ENCODE results near the gene MAPRE3.
A peak's percentile ranks its signal among the peaks of the same experiment; 100 is the strongest.
"Not testable (repeated sequence)": the region's sequence is repeated elsewhere in the genome, so short reads cannot be mapped to it uniquely, and the experiment has no call there.

MAPRE3 gene

DNA sequence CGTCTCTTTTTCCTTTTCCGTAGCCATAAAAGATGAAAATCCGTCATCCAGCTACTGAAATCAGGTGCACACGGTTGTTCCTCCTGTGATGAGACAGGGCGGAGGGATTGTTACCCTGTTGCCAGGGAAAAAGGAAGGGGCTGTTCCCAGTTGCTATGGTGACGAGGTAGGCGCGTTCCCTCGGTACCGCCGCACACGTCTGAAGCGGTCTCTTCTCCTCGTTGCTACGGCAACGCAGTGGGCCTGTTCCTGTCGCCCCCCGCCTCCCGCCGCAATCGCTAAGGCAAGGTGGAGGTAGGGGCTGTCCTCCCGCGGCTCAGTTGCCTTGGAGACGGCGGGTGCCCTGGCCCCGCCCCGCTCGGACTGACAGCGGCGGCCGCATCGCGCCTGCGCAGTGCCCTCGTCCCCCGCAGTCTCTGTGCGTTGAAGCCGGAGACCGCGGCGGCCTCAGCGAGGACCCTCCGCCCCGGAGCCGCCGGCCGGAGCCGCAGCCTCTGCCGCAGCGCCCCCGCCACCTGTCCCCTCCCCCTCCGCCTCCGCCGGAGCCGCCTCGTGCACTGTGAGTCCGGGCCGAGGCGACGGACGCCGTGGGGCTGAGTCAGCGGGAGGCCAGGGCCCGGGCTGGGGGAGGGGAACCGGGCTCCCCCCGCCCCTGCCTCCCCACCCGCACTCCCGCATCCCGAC lies at the start of gene MAPRE3:
Gene MAPRE3, plus strand, starts transcription at position 394 of the 684 bp plus-strand sequence. CDS start 51,582 bp downstream, outside the sequence.
- DNase-seq (ENCODE audit: low read depth in 2 of 2), result peak; percentile 16 to 22

DNA sequence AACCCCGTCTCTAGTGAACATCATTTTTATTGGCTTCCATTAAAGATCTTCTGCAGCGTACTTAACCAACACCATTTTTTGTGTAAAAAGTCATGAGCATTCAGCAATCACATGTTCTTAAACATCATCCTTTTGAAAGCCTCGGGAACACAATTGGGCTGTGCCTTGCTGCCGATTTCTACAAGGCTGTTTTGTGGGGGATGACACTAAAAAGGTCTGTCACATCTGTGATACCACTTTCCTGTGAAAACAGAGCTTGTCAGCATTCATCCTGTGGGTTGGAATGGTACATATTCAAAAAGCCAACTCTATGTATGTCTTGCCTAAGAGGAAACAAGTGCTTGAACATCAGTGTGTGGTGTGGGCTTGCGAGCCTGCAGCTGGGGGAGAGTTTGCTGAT lies 49.1 kb upstream of the MAPRE3 start:
- DNase-seq (ENCODE audit: low read depth in 2 of 2), result no peak

DNA sequence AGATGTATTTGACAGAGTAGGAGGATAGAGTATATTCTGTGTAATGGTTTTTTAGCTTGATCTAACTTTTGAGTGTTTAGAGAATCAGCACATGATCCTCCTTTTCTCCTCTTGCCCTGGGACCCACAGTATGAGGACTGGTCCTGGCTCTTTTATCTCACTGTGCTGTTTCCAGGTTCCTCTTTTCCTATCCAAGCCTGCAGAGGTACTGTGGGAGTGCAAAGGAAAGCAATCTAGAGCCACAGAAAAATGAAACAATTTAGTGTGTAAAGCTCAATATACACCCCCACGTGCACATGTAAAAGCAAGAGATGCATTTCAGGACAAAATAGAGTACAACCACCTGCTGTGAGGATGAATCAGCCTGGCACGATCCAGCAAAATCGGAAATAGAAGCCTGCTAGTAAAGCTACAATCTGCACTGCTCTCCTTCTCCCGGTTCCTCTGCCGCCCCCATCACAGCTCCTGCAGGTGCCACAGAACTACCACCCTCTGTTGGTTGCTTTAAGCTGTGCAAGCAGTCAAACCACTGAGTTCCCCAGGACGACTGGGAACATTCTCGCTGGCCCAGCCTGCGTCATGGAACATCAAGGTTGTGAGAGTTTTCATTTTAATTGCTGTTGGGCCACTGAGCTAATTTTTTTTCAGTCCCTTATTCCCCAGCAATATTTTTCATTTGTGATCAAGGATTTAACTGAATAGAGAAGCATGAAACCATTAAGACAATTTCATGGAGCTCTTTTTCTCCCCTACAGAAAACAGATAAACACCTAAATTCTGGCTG lies 47.8 kb upstream of the MAPRE3 start:
- DNase-seq (ENCODE audit: low read depth in 2 of 2), result no peak

DNA sequence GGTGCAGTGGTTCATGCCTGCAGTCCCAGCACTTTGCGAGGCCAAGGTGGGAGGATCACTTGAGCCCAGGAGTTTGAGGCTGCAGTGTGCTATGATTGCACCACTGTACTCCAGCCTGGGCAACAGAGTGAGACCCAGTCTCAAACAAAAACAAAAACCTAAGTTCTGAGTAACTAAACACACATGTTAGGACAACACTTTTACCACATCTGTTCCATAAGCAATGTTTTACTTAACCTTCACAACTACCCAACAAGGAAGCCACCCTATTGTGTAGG lies 47.3 kb upstream of the MAPRE3 start:
- DNase-seq (ENCODE audit: low read depth in 2 of 2), result not testable (repeated sequence)

DNA sequence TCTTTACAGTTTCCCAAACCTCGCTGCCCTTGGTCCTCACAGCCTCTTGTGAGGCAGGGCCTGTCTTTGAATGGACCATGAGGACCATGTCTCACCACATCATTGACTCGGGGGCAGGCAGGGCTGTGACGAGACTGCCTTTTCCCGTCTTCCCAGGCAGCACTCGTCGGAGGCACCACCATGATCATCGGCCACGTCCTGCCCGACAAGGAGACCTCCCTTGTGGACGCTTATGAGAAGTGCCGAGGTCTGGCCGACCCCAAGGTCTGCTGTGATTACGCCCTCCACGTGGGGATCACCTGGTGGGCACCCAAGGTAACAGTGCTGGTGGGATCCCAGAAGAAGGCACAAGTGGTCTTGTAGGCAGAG lies 45.7 kb upstream of the MAPRE3 start:
- no peak for DNase-seq (ENCODE audit: low read depth in 2 of 2)

DNA sequence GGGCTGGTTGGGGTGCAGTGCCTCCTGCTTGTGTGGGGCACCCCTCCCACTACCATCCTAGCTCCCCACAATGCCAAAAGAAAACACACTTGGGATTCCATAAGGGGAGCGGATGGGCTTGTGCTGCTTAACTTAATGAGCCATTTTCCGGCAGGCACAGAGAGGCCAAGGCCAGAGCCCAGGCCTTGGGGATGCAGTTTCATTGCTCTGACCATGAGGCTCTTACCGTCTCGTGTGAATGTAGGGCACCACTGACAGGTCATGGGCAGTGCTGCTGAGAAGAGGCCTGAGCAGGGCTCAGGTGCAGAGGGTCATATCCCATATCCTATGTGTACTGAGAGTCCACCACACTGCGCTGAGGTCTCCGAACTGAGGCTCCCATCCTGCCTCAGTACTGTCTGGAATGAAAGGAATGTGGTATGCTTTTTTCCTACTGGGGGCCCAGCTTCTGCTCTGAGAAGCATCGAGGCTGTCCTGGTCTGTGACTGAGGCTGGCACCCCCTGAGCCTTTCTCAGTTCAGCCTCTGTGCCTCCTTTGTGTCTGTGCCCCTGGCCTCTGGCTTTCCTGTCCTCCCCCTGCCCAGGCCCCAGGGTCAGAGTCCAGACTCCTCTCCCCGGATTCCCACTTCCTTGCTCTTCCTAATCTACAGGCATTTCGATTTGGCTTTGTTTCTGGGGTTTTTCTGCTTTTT lies 45.2 kb upstream of the MAPRE3 start:
- DNase-seq (ENCODE audit: low read depth in 2 of 2), result no peak

DNA sequence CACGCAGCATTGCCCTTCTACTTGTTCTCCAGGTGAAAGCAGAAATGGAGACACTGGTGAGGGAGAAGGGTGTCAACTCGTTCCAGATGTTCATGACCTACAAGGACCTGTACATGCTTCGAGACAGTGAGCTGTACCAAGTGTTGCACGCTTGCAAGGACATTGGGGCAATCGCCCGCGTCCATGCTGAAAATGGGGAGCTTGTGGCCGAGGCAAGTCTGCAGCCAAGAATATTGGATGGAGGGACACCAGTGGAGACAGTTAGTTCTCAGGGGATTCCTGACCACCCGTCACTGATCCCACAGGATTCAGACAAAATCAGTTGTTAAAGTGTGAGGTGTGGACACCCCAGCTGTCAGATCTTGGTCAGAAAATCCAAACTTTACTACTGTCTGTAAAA lies 43.2 kb upstream of the MAPRE3 start:
- no peak for DNase-seq (ENCODE audit: low read depth in 2 of 2)

DNA sequence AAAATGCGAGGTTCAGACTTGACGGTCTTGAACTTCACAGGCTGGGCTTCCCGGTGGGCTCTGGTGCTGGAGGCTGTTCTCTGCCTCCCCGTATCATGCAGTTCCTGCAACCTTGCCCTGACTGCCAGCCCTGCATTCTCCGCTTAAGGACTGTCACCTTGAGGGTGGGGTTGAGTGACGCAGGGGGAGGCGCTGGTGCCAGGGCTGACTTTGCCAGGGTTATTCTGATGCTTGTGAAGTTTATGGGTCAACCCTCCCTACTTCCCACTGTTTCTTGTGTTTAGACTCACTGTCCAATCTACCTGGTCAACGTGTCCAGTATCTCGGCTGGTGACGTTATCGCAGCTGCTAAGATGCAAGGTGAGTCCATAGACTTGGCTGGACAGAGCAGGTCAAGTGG lies 37.5 kb upstream of the MAPRE3 start:
- DNase-seq (ENCODE audit: low read depth in 2 of 2), result no peak

DNA sequence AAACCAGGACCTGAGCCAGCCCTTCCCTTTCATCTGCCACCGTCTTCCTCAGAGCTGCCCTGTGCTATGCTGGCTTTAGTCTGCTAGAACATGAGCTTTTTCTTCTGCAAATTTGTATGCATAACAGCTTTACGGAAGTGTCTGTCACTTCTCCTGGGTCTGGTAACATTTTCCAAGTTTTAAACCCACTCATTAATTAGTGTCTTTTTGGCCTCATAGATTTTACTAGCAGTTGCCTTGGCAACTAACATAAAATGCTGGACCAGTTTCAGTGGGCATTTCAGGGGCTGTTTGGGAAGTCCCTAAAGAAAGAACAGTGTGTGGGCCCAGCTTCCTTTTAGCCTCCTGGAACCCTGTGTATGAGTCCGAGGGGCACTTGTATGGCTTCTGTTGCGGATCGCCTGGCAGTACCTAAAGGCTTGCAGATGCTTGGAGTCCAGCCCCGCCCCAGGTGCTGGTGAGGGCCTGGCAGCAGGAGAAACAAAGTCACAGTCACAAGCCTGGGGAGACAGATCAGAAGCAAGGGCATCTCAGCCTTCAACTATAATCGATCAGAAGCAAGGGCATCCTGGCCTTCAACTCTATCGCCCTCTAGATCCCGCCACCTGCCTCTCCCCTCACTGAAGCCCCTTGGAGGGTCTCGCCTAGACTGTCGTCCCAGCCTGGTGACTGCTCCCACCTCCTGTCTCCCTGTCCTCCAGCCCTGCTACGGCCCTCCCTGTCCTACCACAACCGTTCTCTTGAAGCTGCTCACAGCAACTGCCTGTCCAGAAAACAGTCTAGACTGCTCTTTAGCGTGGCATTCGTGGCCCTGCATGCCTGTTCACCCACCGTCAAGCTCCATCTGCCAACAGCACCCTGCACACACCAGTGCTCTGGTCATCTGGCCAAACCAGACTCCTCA lies 36.8 kb upstream of the MAPRE3 start:
- DNase-seq (ENCODE audit: low read depth in 2 of 2), result no peak

DNA sequence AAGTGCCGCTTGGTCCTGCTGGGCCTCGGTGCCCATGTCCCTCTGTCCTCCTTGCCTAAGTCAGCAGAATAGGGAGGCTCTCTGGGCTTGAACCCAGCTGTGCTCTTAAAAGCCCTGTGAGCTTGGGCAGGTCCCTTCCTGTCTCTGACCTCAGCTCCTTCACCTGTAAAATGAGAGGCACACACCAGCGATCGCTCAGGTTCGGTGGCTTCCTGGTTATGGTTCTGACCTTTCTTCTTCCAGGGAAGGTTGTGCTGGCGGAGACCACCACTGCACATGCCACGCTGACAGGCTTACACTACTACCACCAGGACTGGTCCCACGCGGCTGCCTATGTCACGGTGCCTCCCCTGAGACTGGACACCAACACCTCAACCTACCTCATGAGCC lies 36.1 kb upstream of the MAPRE3 start:
- DNase-seq (ENCODE audit: low read depth in 2 of 2), result no peak

DNA sequence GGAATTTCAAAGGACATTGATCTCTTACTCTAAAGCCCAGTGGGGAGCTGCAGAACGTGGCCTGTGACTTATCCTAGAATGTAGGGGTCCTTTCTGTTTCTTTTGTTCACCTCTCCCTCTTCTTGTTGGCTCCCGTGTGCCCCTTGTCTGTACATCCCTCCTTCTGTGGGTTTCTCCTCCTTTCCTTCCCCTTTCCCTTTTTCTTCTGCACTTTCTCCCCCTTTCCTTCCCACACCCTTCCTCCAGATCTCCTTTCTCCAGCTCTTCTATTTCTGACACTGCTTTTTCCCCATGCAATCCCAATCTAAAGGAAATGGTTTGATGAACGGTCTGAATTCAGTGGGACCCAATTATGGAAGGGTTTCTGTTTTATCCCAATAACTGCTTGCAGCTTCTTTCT lies 35.5 kb upstream of the MAPRE3 start:
- no peak for DNase-seq (ENCODE audit: low read depth in 2 of 2)

DNA sequence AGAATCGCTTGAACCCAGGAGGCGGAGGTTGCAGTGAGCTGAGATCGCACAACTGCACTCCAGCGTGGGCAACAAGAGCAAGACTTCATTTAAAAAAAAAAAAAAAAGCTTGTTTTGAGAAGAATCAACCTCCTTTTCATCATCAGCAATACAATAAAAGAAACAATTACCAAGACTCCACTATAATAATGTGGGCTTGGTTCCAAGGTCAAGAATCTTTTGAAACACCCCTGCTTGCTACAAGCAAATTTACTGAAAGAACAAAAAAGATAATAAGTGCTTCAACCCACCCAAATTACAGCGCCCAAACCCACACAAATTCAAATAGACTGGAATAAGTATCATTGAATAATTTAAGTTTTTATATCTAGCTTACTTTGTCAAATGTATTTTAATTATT lies 33.6 kb upstream of the MAPRE3 start:
- DNase-seq (ENCODE audit: low read depth in 2 of 2), result no peak

DNA sequence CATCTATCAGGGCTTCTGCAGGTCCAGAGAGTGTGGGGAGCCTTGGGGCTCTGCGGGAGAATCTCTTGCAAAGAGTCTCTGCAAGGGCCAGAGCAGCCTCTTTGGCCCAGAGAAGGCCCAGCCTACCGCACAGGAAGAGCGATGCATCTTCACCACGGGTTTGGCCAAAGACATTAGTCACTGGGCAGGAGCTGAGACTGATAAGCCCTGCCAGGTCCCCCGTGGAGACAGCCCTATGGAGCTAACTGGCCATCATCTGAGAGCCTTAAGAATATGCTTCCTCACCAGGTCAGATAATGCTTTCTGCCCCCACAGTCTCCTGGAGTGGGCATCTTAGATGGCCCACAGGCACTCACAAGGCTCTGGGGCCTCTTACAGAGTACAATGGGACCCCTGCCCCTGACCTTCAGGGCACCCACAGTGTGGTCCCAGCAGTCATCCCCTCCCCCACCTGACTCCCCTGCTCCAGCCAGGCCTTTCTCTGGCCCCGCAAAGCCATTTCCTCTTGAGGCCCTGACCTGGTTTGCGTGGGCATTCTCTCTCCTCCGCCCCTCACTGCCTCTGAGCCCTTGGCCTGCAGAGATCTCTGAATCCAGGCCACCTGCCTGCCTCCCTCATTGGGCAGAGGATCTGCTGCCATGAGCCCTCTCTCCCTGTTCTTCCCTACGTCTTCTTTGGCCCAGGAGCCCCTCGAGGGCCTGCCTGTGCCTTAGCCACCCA lies 31.9 kb upstream of the MAPRE3 start:
- no peak for DNase-seq (ENCODE audit: low read depth in 2 of 2)

DNA sequence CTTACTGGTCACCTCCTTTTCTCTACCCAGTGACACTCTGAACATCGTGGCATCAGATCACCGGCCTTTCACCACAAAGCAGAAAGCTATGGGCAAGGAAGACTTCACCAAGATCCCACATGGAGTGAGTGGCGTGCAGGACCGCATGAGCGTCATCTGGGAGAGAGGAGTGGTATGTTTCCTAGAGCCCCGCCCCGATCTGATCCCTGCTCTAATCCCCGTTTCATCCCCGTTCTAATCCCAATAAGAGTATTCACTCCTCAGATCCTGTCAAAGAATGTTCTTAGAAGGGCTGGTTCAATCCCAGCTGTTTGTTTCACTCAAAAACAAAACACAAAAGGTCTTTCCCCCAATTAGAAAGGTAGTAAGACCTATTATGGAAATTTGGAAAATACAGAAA lies 30.4 kb upstream of the MAPRE3 start:
- no peak for DNase-seq (ENCODE audit: low read depth in 2 of 2)

DNA sequence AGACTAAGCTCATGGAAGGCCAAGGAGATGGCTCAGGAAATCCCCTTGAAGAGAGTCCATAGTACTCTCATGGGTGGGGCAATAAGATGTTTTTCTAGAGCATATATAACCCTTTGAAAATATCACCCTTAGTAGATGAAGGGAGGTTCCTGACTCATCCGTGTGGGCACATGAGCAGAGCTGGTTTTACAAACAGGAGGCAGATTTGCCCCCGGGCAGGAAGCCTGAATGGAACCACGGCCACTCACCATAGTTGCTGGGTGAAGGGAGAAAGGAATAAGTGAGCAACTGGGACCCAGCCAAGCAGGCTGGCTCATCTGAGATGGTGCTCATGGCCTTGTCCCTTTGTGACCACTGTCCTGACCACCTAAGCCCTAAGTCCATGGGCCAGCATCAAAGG lies 29.0 kb upstream of the MAPRE3 start:
- DNase-seq (ENCODE audit: low read depth in 2 of 2), result no peak

DNA sequence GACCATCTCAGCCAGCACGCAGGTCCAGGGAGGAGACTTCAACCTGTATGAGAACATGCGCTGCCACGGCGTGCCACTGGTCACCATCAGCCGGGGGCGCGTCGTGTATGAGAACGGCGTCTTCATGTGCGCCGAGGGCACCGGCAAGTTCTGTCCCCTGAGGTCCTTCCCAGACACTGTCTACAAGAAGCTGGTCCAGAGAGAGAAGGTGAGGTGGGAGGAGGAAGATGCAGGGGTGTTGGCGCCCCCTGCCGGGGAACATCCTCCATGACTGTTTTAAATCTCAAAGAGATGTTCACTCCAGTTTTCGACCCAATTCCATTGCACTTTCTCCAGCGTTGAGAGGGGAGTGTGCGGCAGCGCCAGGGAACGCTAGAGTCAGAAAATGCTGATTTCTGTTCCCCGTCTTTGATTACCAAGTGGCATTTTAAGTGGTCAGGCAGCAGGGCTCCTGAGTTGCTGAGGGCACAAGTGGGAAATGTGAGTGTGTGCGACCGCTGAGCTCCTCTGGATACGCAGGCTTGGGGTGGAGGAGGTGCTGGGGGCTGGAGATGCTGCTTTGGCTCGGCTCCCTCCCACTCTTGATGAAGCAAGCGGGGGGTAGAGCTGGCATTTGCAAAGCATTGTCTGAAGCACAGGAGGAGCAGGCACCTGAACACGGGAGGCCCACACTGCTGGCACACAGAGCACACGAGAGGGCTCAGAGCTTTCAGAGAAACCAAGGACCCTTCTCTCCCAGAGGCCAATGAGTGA lies 27.7 kb upstream of the MAPRE3 start:
- peak in 1 of 2 experiments; percentile 13 for DNase-seq (ENCODE audit: low read depth in 2 of 2)

DNA sequence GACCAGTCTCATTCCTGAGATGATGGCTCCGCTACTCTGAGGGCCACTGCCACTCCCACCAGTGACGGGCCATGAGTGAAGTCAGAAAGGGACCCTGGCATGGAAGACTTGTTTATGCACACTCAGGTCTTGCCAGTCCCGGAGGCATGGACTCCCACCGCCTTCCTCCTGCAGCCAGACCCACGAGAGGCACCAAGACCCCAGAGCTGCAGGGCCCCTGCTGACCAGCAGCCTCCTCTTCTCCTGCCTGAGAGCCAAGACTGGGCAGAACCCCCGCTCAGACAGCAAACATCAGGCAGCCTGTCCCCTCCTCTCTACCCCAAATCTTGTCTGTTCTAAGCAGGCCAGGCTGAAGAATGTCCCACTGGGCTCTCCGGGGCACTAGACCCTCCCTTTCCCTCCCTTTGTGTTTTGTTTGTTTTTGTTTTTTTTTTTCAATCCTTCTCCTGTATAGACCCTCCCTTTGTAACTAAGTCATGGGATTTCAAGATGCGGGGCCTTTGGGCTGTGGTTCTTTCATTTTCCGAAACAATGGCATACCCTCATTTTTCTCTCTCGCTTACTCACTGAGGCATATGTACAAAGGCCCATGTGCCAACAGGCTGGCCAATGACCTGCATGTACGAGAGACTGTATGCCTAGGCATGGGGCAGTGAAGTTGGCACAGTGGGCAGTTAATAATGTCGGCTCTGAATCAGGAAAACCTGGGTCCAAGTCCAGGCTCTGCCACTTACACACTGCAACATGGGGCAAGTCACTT lies 24.3 kb upstream of the MAPRE3 start:
- DNase-seq (ENCODE audit: low read depth in 2 of 2), result no peak

DNA sequence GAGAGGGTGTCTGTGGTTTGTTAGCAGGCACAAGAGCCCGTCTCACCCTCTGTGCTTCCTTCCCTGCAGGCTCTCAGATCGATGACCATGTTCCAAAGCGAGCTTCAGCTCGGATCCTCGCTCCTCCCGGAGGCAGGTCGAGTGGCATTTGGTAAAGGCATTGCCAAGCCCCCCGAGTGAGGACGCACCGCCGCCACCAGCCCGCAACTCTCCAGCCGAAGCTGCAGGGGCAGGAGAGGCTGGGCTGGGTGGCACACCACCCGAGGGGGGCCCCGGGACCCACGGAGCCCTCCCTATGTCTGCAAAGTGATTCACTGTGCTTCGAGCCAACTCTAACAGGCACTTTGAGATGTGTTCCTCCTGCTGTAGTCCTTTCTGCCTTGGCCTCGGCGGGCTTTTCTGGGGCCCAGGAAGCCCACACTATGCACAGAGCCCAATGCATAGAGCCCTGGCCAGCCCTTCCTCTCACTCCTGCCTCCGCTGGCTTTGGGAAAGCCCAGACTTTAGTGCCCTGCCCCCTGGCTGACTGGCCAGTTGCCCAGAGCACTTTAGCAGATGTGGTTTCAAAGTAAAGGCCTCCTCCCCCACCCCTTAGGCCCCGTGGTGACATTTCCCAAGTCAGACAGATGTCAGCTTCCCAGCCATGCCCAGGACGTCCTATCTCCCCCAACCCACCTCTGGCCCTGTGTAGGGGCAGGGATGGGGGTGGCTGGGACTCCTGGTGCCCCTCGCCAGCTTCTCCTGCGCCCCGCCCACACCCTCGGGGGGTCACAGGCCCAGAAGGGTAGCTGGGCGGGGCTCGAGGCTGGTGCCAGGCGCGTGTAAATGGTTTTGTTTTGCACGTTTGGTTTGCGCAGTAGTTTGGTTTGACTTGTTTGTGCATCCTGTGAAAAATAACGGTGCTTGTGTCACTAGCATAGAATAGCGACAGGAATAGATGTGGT lies 23.3 kb upstream of the MAPRE3 start:
- no peak for DNase-seq (ENCODE audit: low read depth in 2 of 2)

DNA sequence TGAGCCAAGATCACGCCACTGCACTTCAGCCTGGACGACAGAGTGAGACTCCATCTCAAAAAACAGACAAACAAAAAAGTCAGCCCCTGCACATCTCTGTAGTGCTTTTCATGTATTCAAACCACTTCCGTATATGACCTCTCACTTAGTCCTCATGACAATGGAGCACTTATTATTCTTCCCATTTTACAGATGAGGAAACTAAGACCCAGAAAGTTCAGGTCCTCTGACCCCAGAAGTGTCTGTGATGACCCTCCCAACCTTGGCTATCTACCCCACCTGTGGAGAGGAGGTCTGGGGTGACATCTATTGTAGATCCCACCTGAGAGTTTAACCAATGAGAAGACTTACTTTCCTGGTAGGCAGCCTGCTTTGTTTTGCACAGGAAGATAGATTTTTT lies 21.6 kb upstream of the MAPRE3 start:
- DNase-seq (ENCODE audit: low read depth in 2 of 2), result no peak

Data from fibroblast of skin of left quadriceps (primary cell).